ENCODE measurements around the gene WDR37.

DNA sequence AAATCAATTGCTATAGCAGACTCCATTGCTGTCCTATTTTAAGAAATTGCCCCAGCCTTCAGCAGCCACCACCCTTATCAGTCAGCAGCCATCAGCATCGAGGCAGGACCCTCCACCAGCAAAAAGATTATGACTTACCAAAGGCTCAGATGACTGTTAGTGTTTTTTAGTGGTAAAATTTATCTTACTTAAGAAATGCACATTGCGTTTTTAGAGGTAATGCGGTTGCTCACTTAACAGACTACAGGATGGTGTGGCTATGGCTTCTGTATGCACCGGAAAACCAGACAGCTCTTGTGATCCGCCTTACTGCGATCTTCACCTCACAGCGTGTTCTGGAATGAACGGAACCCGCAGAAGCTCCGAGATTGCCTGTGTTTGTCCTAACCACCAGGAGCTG, 58.1 kb downstream of the WDR37 start:
- TF ChIP-seq POLR2A (IDR thresholded peaks at IDR 0.05; ENCODE audit: low read length) (no peak), GATA1 (IDR thresholded peaks at IDR 0.05; ENCODE audit: low read depth, low read length) (no peak)

Data from erythroblast (primary cell).